Measurements from ENCODE around the gene CEP19.

DNA sequence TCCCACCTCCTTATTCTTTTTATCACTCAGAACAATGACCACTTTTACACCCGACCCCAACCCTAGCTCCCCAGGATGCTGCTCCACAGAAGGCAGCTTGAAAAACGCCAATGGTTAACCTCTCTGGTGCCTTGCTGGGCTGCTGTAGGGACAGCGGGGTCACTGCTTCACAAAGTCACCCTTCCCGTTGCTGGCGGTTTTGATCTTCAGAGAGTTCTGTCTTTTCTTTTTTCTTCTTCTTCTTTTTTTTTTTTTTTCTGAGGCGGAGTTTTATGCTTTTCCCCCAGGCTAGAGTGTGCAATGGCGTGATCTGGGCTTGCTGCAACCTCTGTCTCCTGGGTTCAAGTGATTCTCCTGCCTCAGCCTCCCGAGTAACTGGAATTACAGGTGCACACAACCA, 20.7 kb downstream of the CEP19 start:
- no peak for TF ChIP-seq EZH2phosphoT487 (IDR thresholded peaks at IDR 0.05; ENCODE audit: insufficient read depth, low read depth)
- no peak for TF ChIP-seq EZH2 (IDR thresholded peaks at IDR 0.05; ENCODE audit: insufficient read depth, poor library complexity, severe bottlenecking)
